GOT3 (cell line): ENCODE results near the gene EXOC6.
"Not testable (repeated sequence)": the region's sequence is repeated elsewhere in the genome, so short reads cannot be mapped to it uniquely, and the experiment has no call there.

Source experiments
- DNase-seq: peaks from one replicate; lab custom pipeline; 2025; ENCODE audit warnings: mixed read lengths; lab: John Stamatoyannopoulos, UW

EXOC6 gene

GRCh38 chr10:92886334-92886961, 38.1 kb downstream of the EXOC6 start:
- DNase-seq: no peak

DNA sequence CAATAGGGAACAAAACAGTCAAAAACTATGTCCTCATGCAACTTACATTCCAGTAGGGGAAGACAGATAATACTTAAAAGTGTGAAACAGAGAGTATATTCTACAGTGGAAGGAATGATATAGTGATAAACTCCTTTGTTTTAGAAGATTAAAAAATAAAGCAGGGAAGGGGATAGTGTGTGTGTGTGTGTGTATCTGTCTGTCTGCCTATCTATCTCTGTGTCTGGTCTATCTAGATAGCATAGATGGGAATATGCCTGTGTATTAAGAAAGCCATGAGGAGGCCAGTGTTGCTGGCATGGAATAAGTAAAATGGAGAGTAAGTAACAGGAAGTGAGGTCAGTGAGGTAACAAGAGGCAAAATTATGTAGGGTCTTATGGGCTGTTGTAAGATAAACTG, 42.2 kb downstream of the EXOC6 start:
- no peak for DNase-seq

- no peak for DNase-seq
Observed at GRCh38 chr10:92891885-92892690, 43.8 kb downstream of the EXOC6 start.

GRCh38 chr10:92892691-92893054, 44.4 kb downstream of the EXOC6 start:
- no peak for DNase-seq

- DNase-seq: no peak
Observed at GRCh38 chr10:92894081-92894655, 45.8 kb downstream of the EXOC6 start.

DNA sequence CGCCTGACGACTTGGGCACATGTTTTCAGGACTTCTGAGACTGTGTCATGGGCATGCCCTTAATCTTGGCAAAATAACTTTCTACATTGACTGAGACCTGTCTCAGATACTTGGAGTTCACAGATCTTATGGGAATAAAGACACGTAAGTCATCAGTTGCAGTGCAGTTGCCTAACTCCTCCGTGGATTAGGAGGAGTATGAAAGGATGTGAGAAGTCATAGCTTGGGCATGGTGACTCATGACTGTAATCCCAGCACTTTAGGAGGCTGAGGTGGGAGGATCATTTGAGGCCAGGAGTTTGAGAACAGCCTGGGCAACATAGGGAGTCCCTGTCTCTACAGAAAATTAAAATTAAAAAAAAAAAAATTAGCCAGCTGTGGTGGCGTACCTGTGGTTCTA, 49.6 kb downstream of the EXOC6 start:
- DNase-seq: no peak

DNA sequence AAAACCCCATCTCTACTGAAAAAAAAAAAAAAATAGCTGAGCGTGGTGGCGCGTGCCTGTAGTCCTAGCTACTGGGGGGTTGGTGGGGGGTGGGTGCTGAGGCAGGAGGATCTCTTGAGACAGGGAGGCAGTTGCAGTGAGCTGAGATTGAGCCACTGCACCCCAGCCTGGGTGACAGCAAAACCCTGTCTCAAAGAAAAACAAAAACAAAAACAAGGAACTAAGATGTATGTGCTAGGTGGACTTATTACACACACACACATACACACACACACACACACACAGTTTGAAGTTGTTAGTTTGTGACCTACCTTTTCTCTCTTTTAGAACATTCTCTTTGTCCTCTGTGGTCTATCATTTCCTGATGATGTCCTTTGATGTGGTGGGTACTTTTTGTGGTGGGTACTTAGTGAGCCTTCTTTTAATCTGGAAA, 53.5 kb downstream of the EXOC6 start:
- DNase-seq: no peak

DNA sequence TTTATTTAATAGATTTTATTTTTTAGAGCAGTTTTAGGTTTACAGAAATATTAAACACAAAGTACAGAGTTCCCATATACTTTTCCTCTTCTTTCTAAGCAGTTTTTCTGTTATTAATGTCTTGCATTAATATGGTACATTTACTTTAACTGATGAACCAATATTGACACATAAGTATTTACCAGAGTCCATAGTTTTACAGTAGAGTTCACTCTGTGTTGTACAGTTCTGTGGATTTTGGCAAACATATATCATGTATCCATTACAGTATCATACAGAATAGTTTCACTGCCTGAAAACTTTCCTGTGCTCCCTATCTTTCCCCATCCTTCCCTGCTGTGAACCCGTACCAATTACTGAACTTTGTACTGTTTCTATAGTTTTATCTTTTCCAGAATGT, 55.3 kb downstream of the EXOC6 start:
- no peak for DNase-seq

DNA sequence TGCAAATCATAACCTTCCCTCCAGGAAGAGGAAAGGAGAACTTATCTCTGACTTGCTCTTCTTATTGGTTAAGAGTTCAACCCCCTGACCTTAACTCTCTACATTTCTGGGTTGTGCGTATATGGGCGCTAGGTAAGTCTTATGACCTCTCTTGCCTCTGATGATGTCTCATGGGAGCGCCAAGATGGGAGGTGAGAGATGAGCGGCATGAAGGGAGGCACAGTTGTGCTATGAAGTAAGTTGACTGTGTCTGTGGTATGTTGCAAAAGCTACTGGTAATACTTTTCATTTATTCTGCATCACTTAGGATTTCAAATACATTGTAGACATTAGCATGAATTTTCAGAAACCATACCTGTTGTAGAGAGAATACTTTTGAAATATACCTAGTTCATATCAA, 59.0 kb downstream of the EXOC6 start:
- no peak for DNase-seq

DNA sequence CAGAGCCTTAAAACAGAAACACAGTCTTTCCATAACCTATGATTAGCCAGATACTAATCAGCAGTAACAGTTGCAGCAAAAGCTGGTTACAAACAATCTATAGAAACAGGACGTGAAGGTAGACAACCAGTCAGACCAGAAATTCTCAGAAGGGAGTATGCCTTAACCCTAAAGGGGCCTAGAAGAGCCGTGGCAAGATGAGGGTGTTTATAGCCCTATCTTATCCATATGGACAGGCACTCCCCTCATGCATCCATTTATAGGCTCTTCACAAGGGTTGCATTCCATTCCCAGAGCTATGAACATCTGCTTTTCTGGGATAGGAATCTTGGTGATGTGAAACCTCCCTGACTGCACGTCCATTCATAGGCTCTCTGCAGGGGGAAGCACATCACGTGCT, 64.3 kb downstream of the EXOC6 start:
- not testable (repeated sequence) for DNase-seq

DNA sequence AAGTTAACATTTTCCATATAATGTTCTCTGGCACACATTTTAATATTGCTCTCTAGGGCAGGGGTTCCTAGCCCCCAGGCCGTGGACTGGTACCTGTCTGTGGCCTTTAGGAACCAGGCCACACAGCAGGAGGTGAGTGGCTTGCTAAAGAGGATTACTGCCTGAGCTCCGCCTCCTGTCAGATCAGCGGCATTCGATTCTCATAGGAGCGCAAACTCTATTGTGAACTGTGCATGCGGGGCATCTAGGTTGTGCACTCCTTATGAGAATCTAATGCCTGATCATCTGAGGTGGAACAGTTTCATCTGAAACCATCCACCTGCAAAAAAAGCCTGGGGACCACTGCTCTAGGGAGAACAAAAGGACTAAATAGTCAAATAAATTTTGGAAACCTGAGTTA, 65.7 kb downstream of the EXOC6 start:
- no peak for DNase-seq

DNA sequence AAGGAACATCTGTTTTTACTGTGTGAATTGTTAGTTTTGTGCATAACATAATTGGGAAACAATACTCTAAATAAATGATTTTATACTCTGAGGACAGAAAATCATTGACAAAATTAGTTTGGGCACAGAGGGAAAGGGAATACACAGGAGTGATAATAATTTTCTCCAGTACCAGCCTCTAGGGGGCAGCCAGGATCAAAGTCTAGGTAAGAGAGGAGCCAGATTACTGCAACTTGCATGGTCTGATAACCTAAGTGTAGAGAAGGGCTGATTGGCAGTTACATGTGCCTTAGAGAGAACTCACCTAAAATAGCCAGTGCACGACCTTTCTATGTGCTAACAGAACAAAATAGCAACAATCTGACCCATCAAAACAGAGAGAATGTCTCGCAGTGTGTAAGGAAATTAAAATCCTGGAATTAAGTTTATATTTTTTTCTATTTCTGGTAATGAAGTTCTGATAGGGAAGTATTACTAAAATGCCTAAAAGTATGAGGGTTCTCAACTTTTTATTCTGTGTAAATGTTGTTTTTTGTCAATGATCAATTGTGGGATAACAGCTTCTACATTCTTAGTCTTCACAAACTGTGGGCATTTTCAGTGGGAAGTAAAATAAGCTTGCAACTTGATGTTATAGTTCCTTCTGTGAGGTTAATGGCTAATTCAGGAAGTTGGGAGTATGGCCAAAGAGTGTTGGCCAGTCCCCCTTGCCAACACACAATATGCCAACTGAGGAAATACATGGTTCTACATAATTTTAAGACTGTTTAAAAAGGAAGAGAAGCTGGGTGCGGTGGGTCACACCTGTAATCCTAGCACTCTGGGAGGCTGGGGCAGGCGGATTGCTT, 66.4 kb downstream of the EXOC6 start:
- no peak for DNase-seq

GRCh38 chr10:92915892-92916291, 67.6 kb downstream of the EXOC6 start:
- no peak for DNase-seq

DNA sequence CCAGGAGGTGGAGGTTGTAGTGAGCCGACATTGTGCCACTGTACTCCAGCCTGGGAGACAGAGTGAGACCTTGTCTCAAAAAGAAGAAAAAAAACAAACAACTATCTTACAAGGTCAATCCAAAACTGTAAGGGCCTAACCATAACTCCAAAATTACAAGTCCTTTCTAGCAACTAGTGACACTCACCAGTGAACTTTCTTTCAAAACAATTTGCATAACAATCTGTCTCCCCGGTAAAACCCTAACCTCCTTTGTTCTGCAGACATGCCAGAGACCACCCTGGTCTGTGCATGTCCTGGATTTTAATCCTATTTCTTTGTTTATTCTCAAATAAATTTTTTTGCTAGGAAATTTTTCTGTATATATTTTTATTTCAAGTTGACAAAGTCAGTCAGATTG, 68.1 kb downstream of the EXOC6 start:
- no peak for DNase-seq

GRCh38 chr10:92918603-92919002, 70.3 kb downstream of the EXOC6 start:
- DNase-seq: no peak

DNA sequence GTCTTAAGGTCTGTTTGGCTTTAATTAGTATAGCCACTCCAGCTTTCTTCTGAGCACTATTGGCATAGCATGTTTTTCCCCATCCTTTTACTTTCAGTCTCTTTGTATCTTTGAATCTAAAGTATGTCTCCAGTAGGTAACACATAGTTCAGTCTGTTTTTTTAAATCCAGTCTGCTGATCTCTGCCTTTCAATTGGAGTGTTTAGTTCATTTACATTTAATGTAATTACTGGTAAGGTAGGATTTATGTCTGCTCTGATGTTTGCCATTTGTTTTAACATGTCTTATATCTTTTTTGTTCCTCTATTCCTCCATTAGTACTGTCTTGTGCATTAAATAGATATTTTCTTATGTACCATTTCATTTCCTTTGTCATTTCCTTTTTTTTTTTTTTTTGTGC, 72.5 kb downstream of the EXOC6 start:
- DNase-seq: no peak

DNA sequence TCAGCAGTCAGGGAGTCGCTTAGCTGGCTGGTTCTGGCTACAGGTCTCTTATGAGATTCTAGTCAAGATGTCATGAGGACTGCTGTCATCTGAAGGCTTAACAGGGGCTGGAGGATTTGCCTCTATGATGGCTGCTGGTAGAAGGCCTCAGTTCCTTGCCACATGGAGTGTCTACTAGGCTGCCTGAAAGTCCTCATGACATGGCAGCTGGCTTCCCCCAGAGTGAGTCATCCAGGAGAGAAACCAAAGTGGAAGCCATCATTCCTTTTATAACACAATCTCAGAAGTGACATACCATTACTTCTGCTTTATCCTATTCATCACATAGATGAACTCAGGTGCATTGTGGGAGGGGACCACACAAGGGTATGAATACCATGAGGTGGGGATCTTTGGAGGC, 75.1 kb downstream of the EXOC6 start:
- DNase-seq: no peak

- no peak for DNase-seq
Observed at GRCh38 chr10:92929896-92930295, 81.6 kb downstream of the EXOC6 start.

DNA sequence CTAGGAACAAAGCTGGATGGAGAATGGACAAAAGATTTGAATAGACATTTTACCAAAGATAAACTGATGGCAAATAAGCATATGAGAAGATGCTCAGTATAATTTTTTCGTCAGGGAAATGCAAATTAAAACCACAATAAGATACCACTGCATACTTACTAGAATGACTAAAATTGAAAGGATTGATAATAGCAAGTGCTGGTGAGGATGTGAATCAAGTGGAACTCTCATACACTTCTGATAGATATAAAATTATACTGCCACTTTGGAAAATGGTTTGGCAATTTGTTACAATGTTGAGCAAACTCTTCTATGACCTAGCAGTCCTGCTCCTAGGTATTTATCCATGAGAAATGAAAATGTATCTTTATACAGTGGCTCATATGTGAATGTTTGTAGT, 83.3 kb downstream of the EXOC6 start:
- DNase-seq: no peak

DNA sequence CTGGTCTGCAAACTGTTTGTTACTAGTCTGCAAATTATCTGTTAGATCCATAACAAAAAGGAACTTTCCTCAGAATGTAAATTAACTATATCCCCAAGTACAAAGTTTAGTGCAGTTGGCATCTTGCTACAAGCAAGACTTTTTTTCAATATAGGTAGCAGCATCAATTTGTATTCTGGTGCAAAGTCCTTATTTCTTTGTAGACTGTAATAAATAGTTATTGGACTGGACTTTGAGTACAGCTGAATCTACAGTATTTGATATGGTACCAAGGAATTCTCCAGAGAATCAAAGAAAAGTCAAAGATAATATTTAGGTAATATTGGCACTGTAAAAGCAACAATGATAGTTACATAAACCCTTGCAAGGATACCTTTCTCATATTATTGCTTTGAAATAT, 89.6 kb downstream of the EXOC6 start:
- no peak for DNase-seq

GRCh38 chr10:92938841-92939240, 90.5 kb downstream of the EXOC6 start:
- DNase-seq: no peak

DNA sequence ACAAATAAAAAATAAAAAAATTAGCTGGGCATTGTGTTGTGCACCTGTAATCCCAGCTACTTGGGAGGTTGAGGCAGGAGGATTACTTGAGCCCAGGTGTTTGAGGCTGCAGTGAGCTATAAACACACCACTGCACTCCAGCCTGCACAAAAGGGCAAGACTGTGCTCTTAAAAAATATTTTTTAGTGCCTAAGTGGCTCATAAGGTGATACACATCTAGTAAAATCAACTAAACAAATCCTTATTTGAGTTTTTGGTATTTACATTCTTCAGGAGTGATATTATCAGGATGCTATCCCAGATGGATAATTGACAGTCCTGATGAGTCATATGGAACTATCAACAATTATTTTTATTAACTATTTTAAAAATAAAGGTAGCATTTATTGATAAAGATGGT, 93.9 kb downstream of the EXOC6 start:
- no peak for DNase-seq

GRCh38 chr10:92946491-92946890, 98.2 kb downstream of the EXOC6 start:
- no peak for DNase-seq
